SH-SY5Y (cell line): ENCODE results near the gene KSR1.

Experiments used
- GATA2 ChIP-seq: IDR thresholded peaks from 2 replicates; pipeline ENCODE4 v1.6.1; 2011; ENCODE audit warnings: mild to moderate bottlenecking, low read depth, low read length
- GATA3 ChIP-seq: IDR thresholded peaks from 2 replicates; pipeline ENCODE4 v1.6.1; 2011; ENCODE audit warnings: low read depth, mild to moderate bottlenecking, low read length, moderate library complexity

DNA sequence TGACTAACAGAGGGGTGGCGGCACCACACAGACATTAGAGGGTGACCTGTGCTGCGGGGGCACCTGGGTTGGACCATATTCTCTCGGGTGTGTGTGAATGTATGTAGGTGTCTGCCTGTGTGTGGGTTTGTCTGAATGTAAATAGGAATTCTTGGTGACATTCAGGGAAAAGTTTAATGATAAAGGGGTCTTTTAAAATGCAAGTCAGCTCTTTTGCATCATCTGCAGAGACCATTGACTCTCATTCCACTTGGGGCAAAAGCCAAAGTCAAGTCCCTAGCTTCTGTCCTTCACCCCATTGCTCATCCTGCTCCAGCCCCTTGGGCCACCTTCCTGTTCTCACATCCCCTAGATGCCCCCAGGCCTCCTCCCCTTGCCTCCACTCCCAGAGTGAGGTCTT is 23.6 kb downstream of the KSR1 start:
- no peak for TF ChIP-seq GATA2
- no peak for TF ChIP-seq GATA3
